Left lung (tissue), 10 donors: ENCODE data around the gene ABHD2. TPM values are rescaled to one million over a fixed set of nuclear protein-coding genes. Genes with fewer than 3 reads are reported as not detected.
"Not testable (repeated sequence)": the region's sequence is repeated elsewhere in the genome, so short reads cannot be mapped to it uniquely, and the experiment has no call there.

Source experiments
- ATAC-seq: fragments of 200-7000 bp; cut with Tn5 transposase; one replicate; pipeline ENCODE4 v1.9.1; 2020; ENCODE audit warnings: moderate library complexity
- DNase-seq, 4 donors: peaks; one replicate each; pipeline ENCODE4 v3.0.0-alpha.2; 2013 to 2020
- H3K27ac ChIP-seq, 2 donors: fragments of 200-600 bp; sonication (generic) in 1 of 2; one replicate each; pipeline versions ENCODE4 v1.5.0 to v1.8.0; 2020 to 2021
- H3K27me3 ChIP-seq, 2 donors: fragments of 200-600 bp; sonication (generic) in 1 of 2; one replicate each; pipeline versions ENCODE4 v1.5.0 to v1.8.0; 2020 to 2021
- H3K36me3 ChIP-seq, 2 donors: fragments of 200-600 bp; sonication (generic) in 1 of 2; one replicate each; pipeline versions ENCODE4 v1.5.0 to v1.8.0; 2020 to 2021
- H3K4me1 ChIP-seq, 2 donors: fragments of 200-600 bp; one replicate each; pipeline ENCODE4 v1.8.0; 2021
- H3K4me3 ChIP-seq, 2 donors: fragments of 200-600 bp; sonication (generic) in 1 of 2; one replicate each; pipeline versions ENCODE4 v1.5.0 to v1.8.0; 2020 to 2021; ENCODE audit warnings: mild to moderate bottlenecking in 1 of 2
- H3K9me3 ChIP-seq, 2 donors: fragments of 200-600 bp; sonication (generic) in 1 of 2; one replicate each; pipeline versions ENCODE4 v1.5.0 to v1.8.0; 2020 to 2021
- CTCF ChIP-seq, 2 donors: fragments of 200-600 bp; sonication (generic) in 1 of 2; IDR thresholded peaks; one replicate each; pipeline versions ENCODE4 v1.5.0 to v1.8.0; 2021; ENCODE audit warnings: antibody characterized with exemption in 2 of 2
- intact Hi-C, 2 donors: fragments of 100-400 bp; cut with DNase I; formaldehyde crosslinking; loops; one replicate each; pipeline versions ENCODE4 v1.11.2 to v1.14.2; 2022
- polyA plus RNA-seq, 6 donors: library from polyadenylated mRNA; unstranded; fragments of 120-200 nt; gene quantifications; one replicate each; pipeline ENCODE4 v1.2.1, GENCODE V29; 2013; ENCODE audit not compliant: insufficient read length in 6 of 6
- total RNA-seq, 2 donors: library from RNA; stranded (reverse); fragmentation: NEBNext Ultra II Directional; extraction: Animal tissue kit (Norgen Biotek cat#: 25700); gene quantifications; one replicate each; pipeline ENCODE4 v1.2.1, GENCODE V29; 2021
- donor health status: DM: no; HTN: yes; CAD: no.
- donor health status: DM: no; HTN: no; CAD: no.

Gene ABHD2
- total and polyA plus RNA-seq, 8 donors, result 35.4 to 231 (median 46.9) TPM

- H3K9me3 ChIP-seq, result no peaks in the 10 kb centered on the region
- H3K36me3 ChIP-seq, result no peaks in the 10 kb centered on the region
- TF ChIP-seq CTCF (IDR thresholded peaks at IDR 0.05), result no peak
- no peak for DNase-seq
- intact Hi-C loops, result no loop called here
- H3K4me1 ChIP-seq, result no peaks in the 10 kb centered on the region
- H3K4me3 ChIP-seq, result no peak overlapping the region
- peaks cover 0 to 12% of the 10 kb centered on the region in 2 donors for H3K27me3 ChIP-seq
- no peak for ATAC-seq
- H3K27ac ChIP-seq, result no peak overlapping the region
Observed at GRCh38 chr15:89043031-89044002, 44.9 kb upstream of the ABHD2 start.

GRCh38 chr15:89049016-89049666, 39.1 kb upstream of the ABHD2 start:
- H3K4me3 ChIP-seq, H3K27me3 ChIP-seq, intact Hi-C loops, ATAC-seq, H3K36me3 ChIP-seq, H3K27ac ChIP-seq, DNase-seq, H3K4me1 ChIP-seq, H3K9me3 ChIP-seq: not testable (repeated sequence)

- intact Hi-C loops, result no loop called here
- peak overlapping the region in 1 of 2 donors; percentile 19 for H3K27ac ChIP-seq
- no peak for TF ChIP-seq CTCF (IDR thresholded peaks at IDR 0.05)
- no peak overlapping the region for H3K4me3 ChIP-seq
- no peaks in the 10 kb centered on the region for H3K27me3 ChIP-seq
- DNase-seq (no peak), ATAC-seq (peak; percentile 38)
- no peaks in the 10 kb centered on the region for H3K36me3 ChIP-seq
- no peaks in the 10 kb centered on the region for H3K9me3 ChIP-seq
- no peaks in the 10 kb centered on the region for H3K4me1 ChIP-seq
Observed at GRCh38 chr15:89051875-89052274, 36.4 kb upstream of the ABHD2 start.

GRCh38 chr15:89052474-89052873, 35.8 kb upstream of the ABHD2 start:
- H3K4me3 ChIP-seq, result no peak overlapping the region
- ATAC-seq, result peak; percentile 43
- no peaks in the 10 kb centered on the region for H3K9me3 ChIP-seq
- no peak for DNase-seq
- TF ChIP-seq CTCF (IDR thresholded peaks at IDR 0.05), result no peak
- no peaks in the 10 kb centered on the region for H3K36me3 ChIP-seq
- intact Hi-C loops, result no loop called here
- no peaks in the 10 kb centered on the region for H3K4me1 ChIP-seq
- peak overlapping the region in 1 of 2 donors; percentile 19 for H3K27ac ChIP-seq
- no peaks in the 10 kb centered on the region for H3K27me3 ChIP-seq

- DNase-seq (no peak), ATAC-seq (no peak)
- Histone ChIP-seq H3K4me1 (peaks cover 0 to 4% of the 10 kb centered on the region in 2 donors), H3K36me3 (no peaks in the 10 kb centered on the region), H3K27me3 (no peaks in the 10 kb centered on the region), H3K4me3 (no peak overlapping the region), H3K27ac (no peak overlapping the region), H3K9me3 (no peaks in the 10 kb centered on the region)
- TF ChIP-seq CTCF (IDR thresholded peaks at IDR 0.05), result no peak
- intact Hi-C loops, result loop anchor here in 1 of 2 donors (5.0 kb wide), 1 partner anchor 122 kb away; no protein-coding TSS in a partner anchor
Observed at GRCh38 chr15:89054873-89055272, 33.4 kb upstream of the ABHD2 start.
